Measurements from ENCODE around the gene EML1.

The EML1 gene

DNA sequence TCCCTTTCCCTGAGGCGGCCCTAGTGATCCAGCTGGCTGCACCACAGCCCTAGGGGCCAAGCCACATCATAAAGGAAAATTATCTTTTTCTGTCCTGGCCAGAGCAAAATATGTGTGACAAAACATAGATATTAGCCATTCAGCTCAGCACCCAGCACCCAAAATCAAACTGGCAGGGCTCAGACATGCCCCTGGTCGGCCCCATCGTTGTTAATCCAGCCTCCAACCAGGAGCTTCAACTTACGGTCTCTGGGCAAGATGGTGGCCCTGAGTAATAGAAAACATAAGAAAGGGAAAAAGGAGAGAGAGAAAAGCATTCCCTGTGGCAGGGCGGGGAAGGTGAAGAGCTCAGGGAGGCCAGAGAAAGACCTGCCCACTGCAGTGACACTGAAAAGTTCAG lies 111.9 kb downstream of the EML1 start:
- DNase-seq (ENCODE audit: low spot score in 2 of 2): no peak
- no peak overlapping the region for H3K4me3 Mint-ChIP-seq

GRCh38 chr14:99907761-99908652 lies 114.8 kb downstream of the EML1 start:
- DNase-seq (ENCODE audit: low spot score in 2 of 2) (no peak), ATAC-seq (ENCODE audit: low read depth) (no peak)
- Mint-ChIP-seq H3K27ac (no peak overlapping the region), H3K4me3 (no peak overlapping the region), H3K9me3 (no peaks in the 10 kb centered on the region), H3K36me3 (no peaks in the 10 kb centered on the region), H3K27me3 (peaks cover 10% of the 10 kb centered on the region), H3K4me1 (no peaks in the 10 kb centered on the region)

More for the DNA sequence above, 111.9 kb downstream of the EML1 start:
- ATAC-seq (ENCODE audit: low read depth): no peak
- Mint-ChIP-seq H3K36me3 (no peaks in the 10 kb centered on the region), H3K27ac (no peak overlapping the region), H3K9me3 (peaks cover 3% of the 10 kb centered on the region), H3K4me1 (no peaks in the 10 kb centered on the region), H3K27me3 (peaks cover 10% of the 10 kb centered on the region)

- H3K4me1 Mint-ChIP-seq: no peaks in the 10 kb centered on the region
Observed at GRCh38 chr14:99908653-99909250, 115.5 kb downstream of the EML1 start.

GRCh38 chr14:99909513-99910064 lies 116.4 kb downstream of the EML1 start:
- H3K9me3 Mint-ChIP-seq: no peaks in the 10 kb centered on the region
- ATAC-seq (ENCODE audit: low read depth) (no peak), DNase-seq (ENCODE audit: low spot score in 2 of 2) (no peak)
- H3K4me3 Mint-ChIP-seq: no peak overlapping the region
- H3K27ac Mint-ChIP-seq: no peak overlapping the region
- H3K36me3 Mint-ChIP-seq: no peaks in the 10 kb centered on the region
- H3K27me3 Mint-ChIP-seq: peaks cover 10% of the 10 kb centered on the region
- no peaks in the 10 kb centered on the region for H3K4me1 Mint-ChIP-seq

More at GRCh38 chr14:99908653-99909250, 115.5 kb downstream of the EML1 start:
- no peak overlapping the region for H3K27ac Mint-ChIP-seq
- no peak for ATAC-seq (ENCODE audit: low read depth)
- no peak for DNase-seq (ENCODE audit: low spot score in 2 of 2)
- no peak overlapping the region for H3K4me3 Mint-ChIP-seq
- no peaks in the 10 kb centered on the region for H3K36me3 Mint-ChIP-seq
- H3K9me3 Mint-ChIP-seq: no peaks in the 10 kb centered on the region
- peaks cover 10% of the 10 kb centered on the region for H3K27me3 Mint-ChIP-seq

- DNase-seq (ENCODE audit: low spot score in 2 of 2): no peak
- Mint-ChIP-seq H3K36me3 (no peaks in the 10 kb centered on the region), H3K27me3 (peaks cover 10% of the 10 kb centered on the region), H3K4me3 (no peak overlapping the region), H3K4me1 (no peaks in the 10 kb centered on the region), H3K27ac (no peak overlapping the region), H3K9me3 (no peaks in the 10 kb centered on the region)
- ATAC-seq (ENCODE audit: low read depth): no peak
Observed at GRCh38 chr14:99910337-99911309, 117.4 kb downstream of the EML1 start.

DNA sequence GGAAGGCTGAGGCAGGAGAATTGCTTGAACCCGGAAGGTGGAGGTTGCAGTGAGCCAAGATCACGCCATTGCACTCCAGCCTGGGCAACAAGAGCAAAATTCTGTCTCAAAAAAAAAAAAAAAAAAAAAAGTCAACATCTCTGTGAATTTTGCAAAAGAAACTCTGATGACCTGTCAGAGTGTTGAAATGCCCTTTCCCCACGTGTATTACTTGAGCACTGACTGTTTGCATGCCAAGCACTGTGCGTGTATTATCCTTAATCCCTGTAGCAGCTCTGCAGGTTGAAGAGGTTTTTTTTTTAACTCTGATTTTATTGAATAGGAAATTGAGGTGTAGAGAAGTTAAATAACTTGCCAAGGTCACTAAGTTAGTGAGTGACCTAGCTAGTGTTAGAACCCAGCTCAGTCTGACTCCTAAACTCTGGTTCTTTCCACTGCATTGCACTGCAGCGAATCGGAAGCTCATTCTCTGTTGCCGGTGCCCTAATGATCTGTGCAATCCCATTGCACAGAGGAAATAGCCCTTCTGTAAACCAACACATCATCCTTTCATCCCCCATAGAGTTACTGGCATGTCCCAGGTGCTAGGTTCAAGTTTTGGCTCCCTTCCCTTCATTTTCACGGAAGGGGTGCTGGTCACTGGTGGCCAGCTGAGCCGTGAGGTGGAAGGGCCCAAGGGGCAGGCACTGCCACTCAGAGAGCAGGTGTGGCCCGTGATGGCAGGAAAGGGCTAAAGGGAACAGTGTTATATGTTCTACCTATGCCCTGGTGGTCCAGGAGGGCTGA lies 122.3 kb downstream of the EML1 start:
- Mint-ChIP-seq H3K36me3 (no peaks in the 10 kb centered on the region), H3K4me3 (no peak overlapping the region), H3K9me3 (no peaks in the 10 kb centered on the region), H3K27me3 (peaks cover 9% of the 10 kb centered on the region), H3K4me1 (no peaks in the 10 kb centered on the region), H3K27ac (no peak overlapping the region)
- DNase-seq (ENCODE audit: low spot score in 2 of 2): no peak
- ATAC-seq (ENCODE audit: low read depth): no peak

- H3K27me3 Mint-ChIP-seq: peaks cover 9% of the 10 kb centered on the region
- no peak overlapping the region for H3K4me3 Mint-ChIP-seq
- no peak overlapping the region for H3K27ac Mint-ChIP-seq
- DNase-seq (ENCODE audit: low spot score in 2 of 2) (no peak), ATAC-seq (ENCODE audit: low read depth) (no peak)
- H3K9me3 Mint-ChIP-seq: no peaks in the 10 kb centered on the region
- H3K36me3 Mint-ChIP-seq: no peaks in the 10 kb centered on the region
- no peaks in the 10 kb centered on the region for H3K4me1 Mint-ChIP-seq
Observed at GRCh38 chr14:99916091-99916383, 122.8 kb downstream of the EML1 start.

DNA sequence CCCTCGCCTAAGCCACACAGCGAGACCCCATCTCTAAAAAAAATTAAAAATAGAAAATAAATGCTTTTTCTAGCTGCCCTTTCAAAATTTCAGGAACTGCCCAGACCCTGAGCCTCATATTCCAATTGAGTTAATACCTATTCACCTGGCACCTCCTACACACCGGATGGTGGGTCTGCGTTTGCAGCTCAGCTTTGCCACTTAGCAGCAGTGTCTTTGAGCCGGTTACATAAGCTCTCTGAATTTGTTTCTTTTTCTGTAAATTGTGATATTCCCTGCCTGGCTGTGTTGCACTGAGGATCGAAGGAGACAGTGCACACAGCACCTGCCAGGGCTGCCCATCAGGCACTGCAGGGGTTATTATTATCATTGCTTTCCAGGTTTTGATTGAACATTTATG lies 125.6 kb downstream of the EML1 start:
- no peak for DNase-seq (ENCODE audit: low spot score in 2 of 2)
- Mint-ChIP-seq H3K4me3 (no peak overlapping the region), H3K27ac (no peak overlapping the region), H3K9me3 (no peaks in the 10 kb centered on the region), H3K27me3 (peaks cover 10% of the 10 kb centered on the region), H3K36me3 (no peaks in the 10 kb centered on the region), H3K4me1 (no peaks in the 10 kb centered on the region)
- no peak for ATAC-seq (ENCODE audit: low read depth)

- H3K4me1 Mint-ChIP-seq: no peaks in the 10 kb centered on the region
- DNase-seq (ENCODE audit: low spot score in 2 of 2) (no peak), ATAC-seq (ENCODE audit: low read depth) (no peak)
- no peak overlapping the region for H3K27ac Mint-ChIP-seq
- no peak overlapping the region for H3K4me3 Mint-ChIP-seq
- peaks cover 14% of the 10 kb centered on the region for H3K27me3 Mint-ChIP-seq
- H3K36me3 Mint-ChIP-seq: no peaks in the 10 kb centered on the region
- H3K9me3 Mint-ChIP-seq: no peaks in the 10 kb centered on the region
Observed at GRCh38 chr14:99921425-99921824, 128.2 kb downstream of the EML1 start.

- Mint-ChIP-seq H3K27ac (no peak overlapping the region), H3K4me1 (no peaks in the 10 kb centered on the region), H3K27me3 (peaks cover 8% of the 10 kb centered on the region), H3K36me3 (peaks cover 2% of the 10 kb centered on the region), H3K4me3 (no peak overlapping the region), H3K9me3 (peaks cover 2% of the 10 kb centered on the region)
- ATAC-seq (ENCODE audit: low read depth): no peak
- DNase-seq (ENCODE audit: low spot score in 2 of 2): no peak
Observed at GRCh38 chr14:99924379-99924778, 131.2 kb downstream of the EML1 start.

DNA sequence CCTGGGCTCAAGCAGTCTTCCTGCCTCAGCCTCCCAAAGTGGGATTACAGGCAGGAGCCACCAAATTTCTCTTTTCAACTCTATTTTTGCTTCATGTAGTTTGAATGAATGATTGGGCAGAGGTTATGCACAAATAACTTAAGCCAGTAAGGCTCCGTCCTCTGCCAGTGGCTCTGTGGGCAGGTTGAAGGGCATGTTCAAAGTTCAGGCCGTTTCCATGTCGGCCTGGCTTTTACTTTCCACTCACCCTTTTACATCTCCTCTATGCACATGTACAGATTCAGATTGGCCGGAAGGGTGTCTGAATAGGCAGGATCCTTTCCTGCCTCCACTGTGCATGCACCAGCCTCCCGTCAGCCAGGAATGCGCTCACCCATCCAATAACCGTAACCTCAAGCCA lies 132.3 kb downstream of the EML1 start:
- H3K27ac Mint-ChIP-seq: no peak overlapping the region
- peaks cover 2% of the 10 kb centered on the region for H3K9me3 Mint-ChIP-seq
- no peak for ATAC-seq (ENCODE audit: low read depth)
- peaks cover 10% of the 10 kb centered on the region for H3K27me3 Mint-ChIP-seq
- no peak for DNase-seq (ENCODE audit: low spot score in 2 of 2)
- H3K4me3 Mint-ChIP-seq: no peak overlapping the region
- peaks cover 2% of the 10 kb centered on the region for H3K36me3 Mint-ChIP-seq
- H3K4me1 Mint-ChIP-seq: no peaks in the 10 kb centered on the region

GRCh38 chr14:99928963-99929362 lies 135.8 kb downstream of the EML1 start:
- no peak overlapping the region for H3K27ac Mint-ChIP-seq
- peaks cover 2% of the 10 kb centered on the region for H3K36me3 Mint-ChIP-seq
- peaks cover 2% of the 10 kb centered on the region for H3K9me3 Mint-ChIP-seq
- no peaks in the 10 kb centered on the region for H3K4me1 Mint-ChIP-seq
- DNase-seq (ENCODE audit: low spot score in 2 of 2): no peak
- H3K27me3 Mint-ChIP-seq: peaks cover 13% of the 10 kb centered on the region
- ATAC-seq (ENCODE audit: low read depth): no peak
- no peak overlapping the region for H3K4me3 Mint-ChIP-seq

DNA sequence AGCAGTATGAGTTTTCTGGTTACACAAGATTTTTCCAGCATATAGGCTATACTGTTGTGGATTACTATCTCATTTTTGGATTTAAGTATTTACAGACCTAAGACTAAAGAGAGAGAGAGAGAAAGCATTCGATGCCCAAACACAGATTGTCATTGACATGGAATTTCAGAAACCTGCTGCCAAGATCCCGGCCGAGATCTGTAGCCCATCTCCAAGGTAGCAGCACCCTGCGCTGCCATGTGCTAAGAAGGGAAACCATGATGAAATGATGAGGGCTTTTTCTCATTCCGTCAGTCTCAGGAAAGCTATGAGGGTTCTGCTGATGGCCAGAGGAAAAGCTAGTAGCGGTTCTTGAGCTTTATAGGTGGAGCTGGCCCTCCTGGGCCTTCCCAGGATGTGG lies 136.4 kb downstream of the EML1 start:
- H3K4me3 Mint-ChIP-seq: no peak overlapping the region
- H3K9me3 Mint-ChIP-seq: peaks cover 2% of the 10 kb centered on the region
- H3K27me3 Mint-ChIP-seq: peaks cover 13% of the 10 kb centered on the region

More for the DNA sequence above, 136.4 kb downstream of the EML1 start:
- H3K36me3 Mint-ChIP-seq: peaks cover 2% of the 10 kb centered on the region
- no peak overlapping the region for H3K27ac Mint-ChIP-seq
- no peaks in the 10 kb centered on the region for H3K4me1 Mint-ChIP-seq
- no peak for ATAC-seq (ENCODE audit: low read depth)
- no peak for DNase-seq (ENCODE audit: low spot score in 2 of 2)

Measured in memory B cell (primary cell).